HepG2 (cell line): ENCODE results near the gene ANKRD27. TPM values are rescaled to one million over a fixed set of nuclear protein-coding genes. Genes with fewer than 3 reads are reported as not detected.

Source experiments
- ATAC-seq: fragments of 200-7000 bp; cut with Tn5 transposase; 3 replicates; pipeline ENCODE4 v1.9.1; 2020; ENCODE audit warnings: mild to moderate bottlenecking, moderate library complexity
- BruUV-seq: library from RNA; stranded (reverse); fragments of 400-500 nt; replicated peaks from 2 replicates; lab custom pipeline; 2021; lab: Mats Ljungman, UMichigan
- CTCF ChIA-PET: fragments of 300-600 bp; formaldehyde crosslinking; extraction: SDS; loops from one replicate; lab custom pipeline; 2021; ENCODE audit warnings: low total read pairs, inconsistent platforms, low intra/inter-chr PET ratio; lab: Yijun Ruan, JAX
- POLR2A ChIA-PET: fragments of 350-600 bp; sonication (Branson Sonifier 250); formaldehyde crosslinking; loops from one replicate; lab custom pipeline; 2020; ENCODE audit warnings: antibody characterized with exemption, inconsistent platforms; lab: Yijun Ruan, JAX
- DNase-seq: peaks from one replicate; pipeline ENCODE4 v3.0.0-alpha.2; 2015; ENCODE audit warnings: low spot score
- FAIRE-seq: peaks from 3 replicates; lab custom pipeline; 2011; peaks lifted over from hg19 to GRCh38; lab: Jason Lieb, UNC
- H2AFZ ChIP-seq: one replicate; pipeline ENCODE4 v1.6.1; 2011; ENCODE audit warnings: low read length, inconsistent platforms
- H3K27ac ChIP-seq: fragments of 300-600 bp; 3 replicates; pipeline ENCODE4 v1.8.0; 2011; ENCODE audit warnings: mixed run types, mild to moderate bottlenecking, mixed read lengths, low read length, inconsistent platforms; ENCODE audit not compliant: insufficient read depth; ENCODE audit errors: extremely low read length
- H3K27me3 ChIP-seq, 2 experiments: fragments of 200-600 bp in 1 of 2; 2 replicates in 1 of 2; 3 replicates in 1 of 2; pipeline versions ENCODE4 v1.6.0 to v1.8.0; 2011; ENCODE audit warnings: low read length in 2 of 2, mild to moderate bottlenecking in 2 of 2, moderate library complexity in 2 of 2, inconsistent platforms in 1 of 2; ENCODE audit not compliant: insufficient read depth in 2 of 2, control insufficient read depth in 1 of 2
- H3K36me3 ChIP-seq, 2 experiments: fragments of 200-600 bp in 1 of 2; replicated peaks in 1 of 2; 2 replicates in 1 of 2; 3 replicates in 1 of 2; pipeline versions ENCODE4 v1.5.1 to v1.8.0; 2011; ENCODE audit warnings: low read length in 2 of 2, inconsistent platforms in 1 of 2; ENCODE audit not compliant: insufficient read depth in 2 of 2, control insufficient read depth in 1 of 2
- H3K4me1 ChIP-seq: 2 replicates; pipeline ENCODE4 v1.5.1; 2012; ENCODE audit warnings: low read length, inconsistent platforms; ENCODE audit not compliant: insufficient read depth
- H3K4me2 ChIP-seq: 2 replicates; pipeline ENCODE4 v1.6.0; 2011; ENCODE audit warnings: low read depth, low read length, inconsistent platforms
- H3K4me3 ChIP-seq, 3 experiments: fragments of 200-600 bp in 1 of 3; sonication (generic), shearing (Covaris generic) in 1 of 3; replicated peaks in 1 of 3; 2 replicates each; pipeline ENCODE4 v1.5.1; 2011 to 2016; ENCODE audit warnings: low read length in 3 of 3, inconsistent platforms in 2 of 3, low read depth in 2 of 3, mild to moderate bottlenecking in 2 of 3, control low read depth in 1 of 3, mixed read lengths in 1 of 3; ENCODE audit not compliant: insufficient read depth in 1 of 3
- H3K79me2 ChIP-seq: one replicate; pipeline ENCODE4 v1.6.1; 2011; ENCODE audit warnings: low read length, inconsistent platforms; ENCODE audit not compliant: insufficient read depth
- H3K9ac ChIP-seq: 2 replicates; pipeline ENCODE4 v1.6.0; 2011; ENCODE audit warnings: mild to moderate bottlenecking, low read depth, low read length, inconsistent platforms; ENCODE audit not compliant: insufficient read depth
- H3K9me3 ChIP-seq: 2 replicates; pipeline ENCODE4 v1.5.1; 2012; ENCODE audit warnings: mild to moderate bottlenecking, low read length
- H4K20me1 ChIP-seq: 2 replicates; pipeline ENCODE4 v1.6.0; 2011; ENCODE audit warnings: inconsistent platforms, mild to moderate bottlenecking, low read length, moderate library complexity; ENCODE audit not compliant: insufficient read depth
- GLI4 ChIP-seq: sonication (generic); formaldehyde crosslinking; IDR thresholded peaks from 2 replicates; pipeline ENCODE4 v1.5.1; 2020; ENCODE audit warnings: missing genetic modification reagents, mild to moderate bottlenecking, moderate library complexity, borderline replicate concordance
- HNF1B ChIP-seq: sonication (generic); formaldehyde crosslinking; IDR thresholded peaks from 2 replicates; pipeline ENCODE4 v1.5.1; 2020; ENCODE audit warnings: mild to moderate bottlenecking, moderate library complexity, missing genetic modification reagents
- JUN ChIP-seq: sonication (generic); formaldehyde crosslinking; IDR thresholded peaks from 2 replicates; pipeline ENCODE4 v1.4.0; 2020; ENCODE audit warnings: mild to moderate bottlenecking, missing genetic modification reagents
- KAT2B ChIP-seq: fragments of 150-350 bp; IDR thresholded peaks from 2 replicates; pipeline ENCODE4 v1.6.1; 2014; ENCODE audit warnings: low read depth, low read length, borderline replicate concordance
- KLF13 ChIP-seq: sonication (generic); formaldehyde crosslinking; IDR thresholded peaks from 2 replicates; pipeline ENCODE4 v1.4.0; 2020; ENCODE audit warnings: mild to moderate bottlenecking, missing genetic modification reagents
- MAFF ChIP-seq: IDR thresholded peaks from 2 replicates; pipeline ENCODE4 v1.6.1; 2011; ENCODE audit warnings: low read depth, low read length, improper control_type of control experiment
- RBFOX2 ChIP-seq: fragments of 200-400 bp; formaldehyde crosslinking; IDR thresholded peaks from 2 replicates; pipeline ENCODE4 v1.6.1; 2017; ENCODE audit warnings: low read depth, mild to moderate bottlenecking, low read length
- SP5 ChIP-seq: IDR thresholded peaks from 2 replicates; pipeline ENCODE4 v1.6.1; 2016; ENCODE audit warnings: low read depth, borderline replicate concordance
- TEAD3 ChIP-seq: optimal IDR thresholded peaks from 2 replicates; pipeline ENCODE3; 2016; ENCODE audit warnings: borderline replicate concordance
- TEF ChIP-seq: sonication (generic); formaldehyde crosslinking; IDR thresholded peaks from 2 replicates; pipeline ENCODE4 v1.5.0; 2020; ENCODE audit warnings: missing genetic modification reagents
- YEATS2 ChIP-seq: sonication (generic); formaldehyde crosslinking; IDR thresholded peaks from 2 replicates; pipeline ENCODE4 v1.4.0; 2020; ENCODE audit warnings: missing genetic modification reagents, borderline replicate concordance
- YEATS4 ChIP-seq: sonication (generic); formaldehyde crosslinking; IDR thresholded peaks from 2 replicates; pipeline ENCODE4 v1.4.0; 2020; ENCODE audit warnings: missing genetic modification reagents, borderline replicate concordance
- ZNF552 ChIP-seq: sonication (generic); formaldehyde crosslinking; IDR thresholded peaks from 2 replicates; pipeline ENCODE4 v1.9.0; 2022; ENCODE audit warnings: missing genetic modification reagents, mild to moderate bottlenecking, borderline replicate concordance
- ZSCAN22 ChIP-seq: sonication (generic); formaldehyde crosslinking; IDR thresholded peaks from 2 replicates; pipeline ENCODE4 v1.4.0; 2020; ENCODE audit warnings: mild to moderate bottlenecking, missing genetic modification reagents
- WGBS: methylation state at CpG from one replicate; pipeline ENCODE4 v1.1.6; 2017; ENCODE audit warnings: low lambda C conversion rate; 5-methylcytosine and 5-hydroxymethylcytosine counted together
- in situ Hi-C: cut with HindIII; loops from 2 replicates; pipeline ENCODE4 v1.10.0; 2017; ENCODE audit warnings: low pct_unique_long_range_greater_than_20kb; ENCODE audit not compliant: extremely low pct_ligation_motif_present
- intact Hi-C: fragments of 100-400 bp; cut with micrococcal nuclease; formaldehyde crosslinking; loops from one replicate; pipeline ENCODE4 v1.10.0; 2022; ENCODE audit not compliant: unreplicated experiment
- polyA plus RNA-seq, 8 experiments: library from polyadenylated mRNA; depleted of rRNA in 3 of 8; stranded (reverse) in 7 of 8; unstranded in 1 of 8; fragments of >200 nt; fragmentation: Illumina TruSeq in 4 of 8; extraction: Trizol in 4 of 8; gene quantifications; 2 replicates each; pipeline versions ENCODE4 v1.2.1 to v1.2.3, GENCODE V29; 2011 to 2016; ENCODE audit warnings: low read depth in 4 of 8, missing spikeins in 1 of 8, mixed read lengths in 1 of 8; ENCODE audit not compliant: insufficient read depth in 1 of 8
- total RNA-seq, 5 experiments: library from RNA; depleted of rRNA; stranded (reverse); fragments of >200 nt; fragmentation: Illumina TruSeq; extraction: Trizol; gene quantifications; 2 replicates each; pipeline ENCODE4 v1.2.3, GENCODE V29; 2016; ENCODE audit warnings: low read depth in 1 of 5

ANKRD27 gene
- total and polyA plus RNA-seq, 2 of the 13 experiments (the other 11 are each of a cell fraction or from before 2014, with no cell fraction given) = 22.2 to 23.7 TPM

- H3K36me3 ChIP-seq = no peaks in the 10 kb centered on the region
- ATAC-seq (no peak), FAIRE-seq (no peak), DNase-seq (no peak)
- no peak overlapping the region for H3K27ac ChIP-seq
- peaks cover 3 to 15% of the 10 kb centered on the region in 2 experiments; a peak in 4 of 5 replicates for H3K27me3 ChIP-seq
- H4K20me1 ChIP-seq = peaks cover 29% of the 10 kb centered on the region
- TF ChIP-seq HNF1B (CRISPR knock-in tag) (0 out of 2 replicates have a peak, but pooled peaks have one; percentile 23), ZSCAN22 (CRISPR knock-in tag) (no peak)
- H3K4me1 ChIP-seq = peaks cover 74% of the 10 kb centered on the region
- in situ Hi-C loops = no loop called here
- ChIA-PET POLR2A (interaction anchor here (0.8 to 1.2 kb wide), 2 partner anchors 20 to 196 kb away, joined by 3 read pairs; no protein-coding TSS in a partner anchor), CTCF (no interaction called here)
- H3K4me2 ChIP-seq = peak overlapping the region; percentile 94
- H3K9ac ChIP-seq = no peak overlapping the region
- WGBS = 88% methylated on average over 10 of the region's 10 CpGs
- intact Hi-C loops = no loop called here
- H3K4me3 ChIP-seq = peak overlapping the region in 2 of 3 experiments; percentile 85 to 88; a peak in 4 of 6 replicates
- BruUV-seq = no TSS peak
- no peaks in the 10 kb centered on the region for H3K9me3 ChIP-seq
- no peak overlapping the region for H2AFZ ChIP-seq
- peaks cover 39% of the 10 kb centered on the region for H3K79me2 ChIP-seq
Observed at GRCh38 chr19:32673573-32673972, 1.4 kb downstream of the ANKRD27 start.

GRCh38 chr19:32672841-32673240 lies 2.1 kb downstream of the ANKRD27 start:
- FAIRE-seq (no peak), DNase-seq (no peak), ATAC-seq (no peak)
- Histone ChIP-seq H4K20me1 (peaks cover 29% of the 10 kb centered on the region), H3K4me3 (no peak overlapping the region), H3K27ac (no peak overlapping the region), H3K4me2 (peak overlapping the region; percentile 94; the same call in 1 of the 2 replicates), H3K79me2 (peaks cover 43% of the 10 kb centered on the region), H3K9ac (no peak overlapping the region), H3K27me3 (peaks cover 3 to 15% of the 10 kb centered on the region in 2 experiments; a peak in 4 of 5 replicates), H3K36me3 (no peaks in the 10 kb centered on the region), H3K4me1 (peaks cover 70% of the 10 kb centered on the region), H2AFZ (no peak overlapping the region), H3K9me3 (no peaks in the 10 kb centered on the region)
- WGBS = no CpG with 5 or more reads among the region's 3 CpGs
- TF ChIP-seq TEAD3 (no peak), ZNF552 (CRISPR knock-in tag) (no peak), KAT2B (no peak), TEF (CRISPR knock-in tag) (no peak), SP5 (CRISPR knock-in tag) (no peak), KLF13 (no peak), RBFOX2 (no peak), JUN (CRISPR knock-in tag) (no peak), MAFF (no peak), GLI4 (CRISPR knock-in tag) (no peak), YEATS4 (CRISPR knock-in tag) (no peak), YEATS2 (no peak)
- ChIA-PET CTCF (no interaction called here), POLR2A (interaction anchor here (1.2 kb wide), 1 partner anchor 21 kb away, joined by 3 read pairs; no protein-coding TSS in a partner anchor)
- no TSS peak for BruUV-seq
- intact Hi-C loops = no loop called here
- in situ Hi-C loops = no loop called here
